ENCODE measurements around the gene CLC. TPM values are rescaled to one million over a fixed set of nuclear protein-coding genes. Genes with fewer than 3 reads are reported as not detected.

CLC gene
- total and polyA plus RNA-seq, 9 donors = not detected

GRCh38 chr19:39754544-39754943 is 16.7 kb upstream of the CLC start:
- Histone ChIP-seq H3K9me3 (no peaks in the 10 kb centered on the region), H3K27ac (no peak overlapping the region), H3K4me3 (no peak overlapping the region), H3K4me1 (ENCODE audit: insufficient read depth) (no peaks in the 10 kb centered on the region), H3K27me3 (no peaks in the 10 kb centered on the region), H3K36me3 (no peaks in the 10 kb centered on the region)
- WGBS, 3 donors = 67 to 79% (median 72%) methylated on average over 2 of the region's 2 CpGs
- DNase-seq = no peak
- intact Hi-C loops (cut with DNase I) = no loop called here
- TF ChIP-seq EP300 (IDR thresholded peaks at IDR 0.05) = no peak
- TF ChIP-seq CTCF (IDR thresholded peaks at IDR 0.05) = no peak
- TF ChIP-seq POLR2A (IDR thresholded peaks at IDR 0.05) = no peak

- H3K36me3 ChIP-seq = no peaks in the 10 kb centered on the region
- no peaks in the 10 kb centered on the region for H3K27me3 ChIP-seq
- H3K27ac ChIP-seq = no peak overlapping the region
- intact Hi-C loops (cut with DNase I) = no loop called here
- H3K4me3 ChIP-seq = no peak overlapping the region
- H3K4me1 ChIP-seq (ENCODE audit: insufficient read depth) = no peaks in the 10 kb centered on the region
- TF ChIP-seq POLR2A (IDR thresholded peaks at IDR 0.05) = no peak
- TF ChIP-seq EP300 (IDR thresholded peaks at IDR 0.05) = no peak
- DNase-seq = no peak
- H3K9me3 ChIP-seq = no peaks in the 10 kb centered on the region
Measured at GRCh38 chr19:39752795-39753194, 15.0 kb upstream of the CLC start.

- TF ChIP-seq EP300 (IDR thresholded peaks at IDR 0.05) = no peak
- no peak for TF ChIP-seq CTCF (IDR thresholded peaks at IDR 0.05)
- no peak for TF ChIP-seq POLR2A (IDR thresholded peaks at IDR 0.05)
- no peaks in the 10 kb centered on the region for H3K27me3 ChIP-seq
Measured at GRCh38 chr19:39752390-39752789, 14.6 kb upstream of the CLC start.

GRCh38 chr19:39749981-39750380 is 12.2 kb upstream of the CLC start:
- WGBS, 3 donors = 77 to 83% (median 81%) methylated on average over 5 of the region's 5 CpGs
- H3K27ac ChIP-seq = no peak overlapping the region
- no peaks in the 10 kb centered on the region for H3K36me3 ChIP-seq
- TF ChIP-seq EP300 (IDR thresholded peaks at IDR 0.05) = no peak
- TF ChIP-seq POLR2A (IDR thresholded peaks at IDR 0.05) = no peak
- no peak for TF ChIP-seq CTCF (IDR thresholded peaks at IDR 0.05)
- intact Hi-C loops (cut with DNase I) = no loop called here
- H3K4me3 ChIP-seq = no peak overlapping the region
- no peaks in the 10 kb centered on the region for H3K9me3 ChIP-seq
- DNase-seq = no peak
- no peaks in the 10 kb centered on the region for H3K27me3 ChIP-seq
- H3K4me1 ChIP-seq (ENCODE audit: insufficient read depth) = no peaks in the 10 kb centered on the region

More at GRCh38 chr19:39752390-39752789, 14.6 kb upstream of the CLC start:
- no peak for DNase-seq
- Histone ChIP-seq H3K36me3 (no peaks in the 10 kb centered on the region), H3K4me3 (no peak overlapping the region), H3K4me1 (ENCODE audit: insufficient read depth) (no peaks in the 10 kb centered on the region), H3K9me3 (no peaks in the 10 kb centered on the region), H3K27ac (no peak overlapping the region)
- intact Hi-C loops (cut with DNase I) = no loop called here

- TF ChIP-seq EP300 (IDR thresholded peaks at IDR 0.05) (no peak), POLR2A (IDR thresholded peaks at IDR 0.05) (no peak), CTCF (IDR thresholded peaks at IDR 0.05) (no peak)
Measured at GRCh38 chr19:39746836-39747529, 9.2 kb upstream of the CLC start.

More at GRCh38 chr19:39746836-39747529, 9.2 kb upstream of the CLC start:
- no peak for DNase-seq
- Histone ChIP-seq H3K36me3 (no peaks in the 10 kb centered on the region), H3K4me1 (ENCODE audit: insufficient read depth) (no peaks in the 10 kb centered on the region), H3K27ac (no peak overlapping the region), H3K4me3 (no peak overlapping the region), H3K27me3 (no peaks in the 10 kb centered on the region), H3K9me3 (no peaks in the 10 kb centered on the region)
- intact Hi-C loops (cut with DNase I) = no loop called here
- WGBS, 3 donors = 50 to 71% (median 60%) methylated on average over 4 of the region's 4 CpGs

Measured in ovary (tissue), 9 donors.